GM18909 (cell line): ENCODE data around the gene TIGD2.
A peak's percentile ranks its signal among the peaks of the same experiment; 100 is the strongest.

Experiments
- ATAC-seq: cut with Tn5 transposase; IDR thresholded peaks from one replicate; pipeline ENCODE4 v1.9.1; 2021; ENCODE audit warnings: mild to moderate bottlenecking; ENCODE audit not compliant: unreplicated experiment, poor library complexity

The TIGD2 gene

GRCh38 chr4:89158884-89159503 lies 47.7 kb downstream of the TIGD2 start:
- peak; percentile 64 for ATAC-seq

DNA sequence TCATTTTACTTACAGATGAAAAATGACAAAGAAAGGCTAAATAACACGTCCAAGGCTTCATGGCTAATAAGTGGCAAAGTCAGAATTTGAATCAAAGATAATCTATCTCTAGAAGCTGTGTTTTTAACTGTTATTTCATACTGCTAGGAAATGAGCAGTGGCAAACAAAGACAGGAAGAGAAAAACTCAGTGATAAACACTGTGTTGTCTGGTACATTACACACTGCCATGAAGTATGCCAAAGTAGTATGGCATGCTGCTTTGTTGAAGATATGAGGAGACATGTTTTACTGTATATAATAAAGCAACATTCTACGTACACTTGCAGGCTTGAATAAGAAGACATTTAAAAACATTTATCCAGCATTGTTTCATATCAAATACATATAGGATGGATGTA lies 49.5 kb downstream of the TIGD2 start:
- no peak for ATAC-seq

DNA sequence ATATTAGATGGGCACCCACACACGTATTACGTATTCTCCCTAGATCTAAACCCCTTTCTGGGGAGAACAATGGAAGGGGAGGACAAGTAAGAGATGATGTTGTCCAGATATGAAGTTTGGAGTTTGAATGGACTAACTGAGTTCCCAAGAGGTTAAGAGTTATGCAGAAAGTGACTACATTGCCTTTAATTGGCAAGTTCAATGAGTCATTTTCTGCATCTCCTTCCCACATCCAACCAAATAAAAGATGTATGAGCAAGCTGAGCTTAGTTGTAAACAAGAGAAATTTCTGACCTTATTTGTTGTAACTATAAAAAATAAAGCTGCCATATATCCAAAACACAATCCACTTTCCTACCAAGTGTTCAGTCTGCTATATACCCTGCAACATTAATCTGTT lies 50.5 kb downstream of the TIGD2 start:
- ATAC-seq, result no peak

- no peak for ATAC-seq
These were observed 51.2 kb downstream of the TIGD2 start for GRCh38 chr4:89162496-89162895.

DNA sequence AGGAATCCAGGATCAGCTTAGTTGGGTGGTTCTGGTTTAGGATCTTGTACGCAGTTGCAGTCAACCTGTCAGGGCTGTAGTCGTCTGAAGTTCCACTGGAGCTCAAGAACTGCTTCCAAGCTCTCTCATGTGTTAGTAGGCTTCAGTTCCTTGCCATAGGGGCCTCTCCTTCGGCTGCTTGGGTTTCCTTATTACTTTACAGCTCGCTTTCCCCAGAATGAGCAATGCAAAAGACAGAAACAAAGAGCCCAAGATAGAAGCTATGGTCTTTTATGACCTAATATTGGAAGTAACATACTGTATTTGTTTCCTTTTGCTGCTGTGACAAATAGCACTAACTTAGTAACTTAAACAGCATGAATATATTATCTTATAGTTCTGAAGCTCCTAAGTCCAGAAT lies 51.7 kb downstream of the TIGD2 start:
- ATAC-seq, result no peak

GRCh38 chr4:89164400-89164799 lies 53.1 kb downstream of the TIGD2 start:
- ATAC-seq, result no peak
